B cell (primary cell): ENCODE data around the gene RPL37A. TPM values are rescaled to one million over a fixed set of nuclear protein-coding genes. Genes with fewer than 3 reads are reported as not detected.

Source experiments
- ATAC-seq: fragments of 200-7000 bp; cut with Tn5 transposase; one replicate; pipeline ENCODE4 v1.10.0; 2021; ENCODE audit warnings: low read depth, mild to moderate bottlenecking, moderate number of reproducible peaks, moderate library complexity
- CTCF ChIA-PET: fragments of 350-600 bp; sonication (Branson Sonifier 250); formaldehyde crosslinking; loops from one replicate; lab custom pipeline; 2021; ENCODE audit warnings: antibody characterized with exemption, inconsistent platforms; lab: Charles Lee
- POLR2A ChIA-PET: fragments of 350-600 bp; sonication (Branson Sonifier 250); formaldehyde crosslinking; loops from one replicate; lab custom pipeline; 2021; ENCODE audit warnings: antibody characterized with exemption; lab: Charles Lee
- DNase-seq: peaks from one replicate; pipeline ENCODE4 v3.0.0; 2013
- H2AFZ ChIP-seq: 2 replicates; pipeline ENCODE4 v1.6.1; 2012; ENCODE audit warnings: mild to moderate bottlenecking, low read depth, low read length; ENCODE audit not compliant: insufficient read depth, poor library complexity, severe bottlenecking
- H3K27ac ChIP-seq, 2 donors: 1 replicate in 1 of 2; 2 replicates in 1 of 2; pipeline ENCODE4 v1.5.1; 2012 to 2013; ENCODE audit warnings: low read length in 2 of 2, mild to moderate bottlenecking in 2 of 2, moderate library complexity in 1 of 2
- H3K27me3 ChIP-seq, 4 experiments: fragments of 200-600 bp in 1 of 4; sonication (generic) in 1 of 4; replicated peaks in 1 of 4; 1 replicate in 2 of 4; 2 replicates in 2 of 4; pipeline versions ENCODE4 v1.6.1 to v1.7.0; 2013 to 2016; ENCODE audit warnings: low read length in 3 of 4, mild to moderate bottlenecking in 2 of 4, mixed read lengths in 1 of 4, moderate library complexity in 1 of 4; ENCODE audit not compliant: insufficient read depth in 4 of 4, control insufficient read depth in 3 of 4; ENCODE audit errors: control extremely low read depth in 1 of 4
- H3K36me3 ChIP-seq, 2 experiments: replicated peaks in 1 of 2; 1 replicate in 1 of 2; 2 replicates in 1 of 2; pipeline versions ENCODE4 v1.6.1 to v1.7.1; 2013; ENCODE audit warnings: low read length in 1 of 2; ENCODE audit not compliant: insufficient read depth in 2 of 2, control insufficient read depth in 1 of 2; ENCODE audit errors: control extremely low read depth in 1 of 2, extremely low read depth in 1 of 2
- H3K4me1 ChIP-seq, 2 donors: fragments of 200-600 bp in 1 of 2; sonication (generic) in 1 of 2; 1 replicate in 1 of 2; 2 replicates in 1 of 2; pipeline versions ENCODE4 v1.5.1 to v1.6.1; 2013 to 2017; ENCODE audit warnings: low read length in 2 of 2; ENCODE audit not compliant: control insufficient read depth in 2 of 2, insufficient read depth in 2 of 2
- H3K4me2 ChIP-seq: replicated peaks from 2 replicates; pipeline ENCODE3; 2012; ENCODE audit warnings: mild to moderate bottlenecking, low read depth, low read length; ENCODE audit not compliant: poor library complexity, severe bottlenecking
- H3K4me3 ChIP-seq, 5 experiments: fragments of 200-600 bp in 1 of 5; sonication (generic) in 1 of 5; 1 replicate in 3 of 5; 2 replicates in 2 of 5; pipeline versions ENCODE4 v1.5.1 to v1.7.0; 2011 to 2016; ENCODE audit warnings: low read length in 4 of 5, mild to moderate bottlenecking in 4 of 5, low read depth in 2 of 5, control low read depth in 1 of 5, moderate library complexity in 1 of 5; ENCODE audit not compliant: insufficient read depth in 1 of 5; ENCODE audit errors: control extremely low read depth in 1 of 5, extremely low read depth in 1 of 5
- H3K79me2 ChIP-seq: fragments of 200-600 bp; sonication (generic); one replicate; pipeline ENCODE4 v1.6.0; 2016; ENCODE audit warnings: low read length; ENCODE audit not compliant: control insufficient read depth, insufficient read depth
- H3K9ac ChIP-seq: fragments of 200-600 bp; sonication (generic); 2 replicates; pipeline ENCODE4 v1.6.1; 2017; ENCODE audit warnings: mild to moderate bottlenecking, low read length, moderate library complexity
- H3K9me3 ChIP-seq, 3 donors: one replicate each; pipeline versions ENCODE4 v1.6.1 to v1.7.1; 2013; ENCODE audit warnings: low read length in 2 of 3; ENCODE audit not compliant: control insufficient read depth in 2 of 3, insufficient read depth in 1 of 3; ENCODE audit errors: control extremely low read depth in 1 of 3
- H4K20me1 ChIP-seq: 2 replicates; pipeline ENCODE4 v1.6.0; 2012; ENCODE audit warnings: mild to moderate bottlenecking, low read length; ENCODE audit not compliant: insufficient read depth, control insufficient read depth, poor library complexity, severe bottlenecking
- H3K27ac Mint-ChIP-seq: one replicate; pipeline ENCODE4 v1.8.0; 2021; ENCODE audit warnings: mixed read lengths
- H3K27me3 Mint-ChIP-seq: one replicate; pipeline ENCODE4 v1.8.0; 2021; ENCODE audit warnings: mixed read lengths
- H3K4me1 Mint-ChIP-seq: one replicate; pipeline ENCODE4 v1.8.0; 2021; ENCODE audit warnings: mixed read lengths
- H3K4me3 Mint-ChIP-seq: one replicate; pipeline ENCODE4 v1.8.0; 2021; ENCODE audit warnings: mixed read lengths
- H3K9me3 Mint-ChIP-seq: one replicate; pipeline ENCODE4 v1.8.0; 2022; ENCODE audit warnings: mixed read lengths; ENCODE audit not compliant: insufficient read depth
- CTCF ChIP-seq: fragments of 200-600 bp; IDR thresholded peaks from one replicate; pipeline ENCODE4 v1.8.0; 2022; ENCODE audit warnings: antibody characterized with exemption, mild to moderate bottlenecking
- EZH2 ChIP-seq: IDR thresholded peaks from 2 replicates; pipeline ENCODE4 v1.6.1; 2012; ENCODE audit warnings: borderline replicate concordance, low read depth, mild to moderate bottlenecking, moderate library complexity, low read length; ENCODE audit not compliant: insufficient read depth, poor library complexity, severe bottlenecking
- WGBS: methylation state at CpG from one replicate; pipeline ENCODE4 v1.1.5; 2013; ENCODE audit warnings: missing lambda C conversion rate; ENCODE audit not compliant: insufficient coverage; 5-methylcytosine and 5-hydroxymethylcytosine counted together
- intact Hi-C: fragments of 100-400 bp; cut with micrococcal nuclease; formaldehyde crosslinking; loops from one replicate; pipeline ENCODE4 v1.10.0; 2022
- polyA plus RNA-seq: library from polyadenylated mRNA; depleted of rRNA; stranded (reverse); fragments of >200 nt; gene quantifications from 2 replicates; pipeline ENCODE4 v1.2.3, GENCODE V29; 2012
- total RNA-seq, 2 donors: library from RNA; stranded (reverse); fragments of 120-200 nt in 1 of 2; gene quantifications; 1 replicate in 1 of 2; 2 replicates in 1 of 2; pipeline versions ENCODE4 v1.2.3 to v1.2.4, GENCODE V29; 2013 to 2022

RPL37A gene
- total and polyA plus RNA-seq, 2 donors (not counting 1 experiment from before 2014, with no cell fraction given), result 1,571 to 3,456 TPM

GRCh38 chr2:216546641-216547403, 48.2 kb downstream of the RPL37A start:
- no peak for ATAC-seq

More at GRCh38 chr2:216546641-216547403, 48.2 kb downstream of the RPL37A start:
- H3K4me1 Mint-ChIP-seq, result no peaks in the 10 kb centered on the region
- DNase-seq, result no peak
- peaks cover 0 to 21% (median 1%) of the 10 kb centered on the region in 4 experiments for H3K27me3 ChIP-seq
- H3K9ac ChIP-seq, result no peak overlapping the region
- H3K36me3 ChIP-seq, result no peaks in the 10 kb centered on the region
- no peak overlapping the region for H3K4me3 Mint-ChIP-seq
- H3K4me1 ChIP-seq, result no peaks in the 10 kb centered on the region
- no peaks in the 10 kb centered on the region for H3K9me3 ChIP-seq
- H3K27me3 Mint-ChIP-seq, result peaks cover 43% of the 10 kb centered on the region
- no peak overlapping the region for H2AFZ ChIP-seq
- no peaks in the 10 kb centered on the region for H4K20me1 ChIP-seq
- no peaks in the 10 kb centered on the region for H3K79me2 ChIP-seq
- intact Hi-C loops, result no loop called here
- H3K4me3 ChIP-seq, result no peak overlapping the region
- H3K27ac ChIP-seq, result no peak overlapping the region
- TF ChIP-seq CTCF (no peak), EZH2 (no peak)
- H3K9me3 Mint-ChIP-seq, result no peaks in the 10 kb centered on the region
- no peak overlapping the region for H3K27ac Mint-ChIP-seq
- WGBS, result 90% methylated on average over 4 of the region's 7 CpGs
- H3K4me2 ChIP-seq, result no peak overlapping the region
- POLR2A ChIA-PET, result no interaction called here
- CTCF ChIA-PET, result no interaction called here
